ENCODE measurements around the gene RPL39.
A peak's percentile ranks its signal among the peaks of the same experiment; 100 is the strongest.
"Not testable (repeated sequence)": the region's sequence is repeated elsewhere in the genome, so short reads cannot be mapped to it uniquely, and the experiment has no call there.

RPL39 gene

GRCh38 chrX:119755981-119756533 lies 35.4 kb downstream of the RPL39 start:
- no peaks in the 10 kb centered on the region for H3K27me3 Mint-ChIP-seq
- no peaks in the 10 kb centered on the region for H3K36me3 Mint-ChIP-seq (ENCODE audit: low read depth)
- peak overlapping the region; percentile 64 for H3K4me3 Mint-ChIP-seq
- H3K9me3 Mint-ChIP-seq, result no peaks in the 10 kb centered on the region
- peaks cover 45% of the 10 kb centered on the region for H3K4me1 Mint-ChIP-seq (ENCODE audit: low read depth)
- H3K27ac Mint-ChIP-seq, result peak overlapping the region; percentile 92

- no peak overlapping the region for H3K4me3 Mint-ChIP-seq
- no peaks in the 10 kb centered on the region for H3K36me3 Mint-ChIP-seq (ENCODE audit: low read depth)
- H3K27me3 Mint-ChIP-seq, result no peaks in the 10 kb centered on the region
- peak overlapping the region; percentile 91 for H3K27ac Mint-ChIP-seq
- peaks cover 48% of the 10 kb centered on the region for H3K4me1 Mint-ChIP-seq (ENCODE audit: low read depth)
- H3K9me3 Mint-ChIP-seq, result no peaks in the 10 kb centered on the region
Measured at GRCh38 chrX:119753639-119754257, 37.7 kb downstream of the RPL39 start.

GRCh38 chrX:119753001-119753400 lies 38.4 kb downstream of the RPL39 start:
- H3K4me3 Mint-ChIP-seq, result no peak overlapping the region
- H3K27ac Mint-ChIP-seq, result peak overlapping the region; percentile 40
- no peaks in the 10 kb centered on the region for H3K27me3 Mint-ChIP-seq
- no peaks in the 10 kb centered on the region for H3K36me3 Mint-ChIP-seq (ENCODE audit: low read depth)
- H3K9me3 Mint-ChIP-seq, result no peaks in the 10 kb centered on the region
- H3K4me1 Mint-ChIP-seq (ENCODE audit: low read depth), result peaks cover 48% of the 10 kb centered on the region

GRCh38 chrX:119750751-119751150 lies 40.7 kb downstream of the RPL39 start:
- H3K9me3 Mint-ChIP-seq; H3K36me3 Mint-ChIP-seq (ENCODE audit: low read depth); H3K27ac Mint-ChIP-seq; H3K27me3 Mint-ChIP-seq; H3K4me3 Mint-ChIP-seq: not testable (repeated sequence)
- H3K4me1 Mint-ChIP-seq (ENCODE audit: low read depth), result peaks cover 26% of the 10 kb centered on the region

GRCh38 chrX:119750131-119750530 lies 41.3 kb downstream of the RPL39 start:
- Mint-ChIP-seq H3K27ac (peak overlapping the region; percentile 40), H3K4me3 (peak overlapping the region; percentile 7), H3K4me1 (ENCODE audit: low read depth) (peaks cover 20% of the 10 kb centered on the region)
- H3K36me3 Mint-ChIP-seq (ENCODE audit: low read depth); H3K9me3 Mint-ChIP-seq; H3K27me3 Mint-ChIP-seq: not testable (repeated sequence)

GRCh38 chrX:119745283-119745848 lies 46.1 kb downstream of the RPL39 start:
- H3K36me3 Mint-ChIP-seq (ENCODE audit: low read depth), result no peaks in the 10 kb centered on the region
- H3K4me1 Mint-ChIP-seq (ENCODE audit: low read depth), result peaks cover 4% of the 10 kb centered on the region
- H3K4me3 Mint-ChIP-seq, result no peak overlapping the region
- no peaks in the 10 kb centered on the region for H3K27me3 Mint-ChIP-seq
- no peak overlapping the region for H3K27ac Mint-ChIP-seq
- H3K9me3 Mint-ChIP-seq, result no peaks in the 10 kb centered on the region

GRCh38 chrX:119738742-119739141 lies 52.7 kb downstream of the RPL39 start:
- no peak overlapping the region for H3K27ac Mint-ChIP-seq
- no peaks in the 10 kb centered on the region for H3K9me3 Mint-ChIP-seq
- no peaks in the 10 kb centered on the region for H3K27me3 Mint-ChIP-seq
- H3K4me1 Mint-ChIP-seq (ENCODE audit: low read depth), result no peaks in the 10 kb centered on the region
- H3K4me3 Mint-ChIP-seq, result no peak overlapping the region
- H3K36me3 Mint-ChIP-seq (ENCODE audit: low read depth), result no peaks in the 10 kb centered on the region

Data from stimulated activated naive CD8-positive, alpha-beta T cell treated with anti-CD3 and anti-CD28 coated beads, Interleukin-15, Interleukin-2, amounts not matched to agents 100 ng/mL and 50 ng/mL, for 24 hours (primary cell).